ENCODE measurements around the gene AKT1.

GRCh38 chr14:104801520-104802393, 6.2 kb upstream of the AKT1 start:
- TF ChIP-seq, protein P1, sequence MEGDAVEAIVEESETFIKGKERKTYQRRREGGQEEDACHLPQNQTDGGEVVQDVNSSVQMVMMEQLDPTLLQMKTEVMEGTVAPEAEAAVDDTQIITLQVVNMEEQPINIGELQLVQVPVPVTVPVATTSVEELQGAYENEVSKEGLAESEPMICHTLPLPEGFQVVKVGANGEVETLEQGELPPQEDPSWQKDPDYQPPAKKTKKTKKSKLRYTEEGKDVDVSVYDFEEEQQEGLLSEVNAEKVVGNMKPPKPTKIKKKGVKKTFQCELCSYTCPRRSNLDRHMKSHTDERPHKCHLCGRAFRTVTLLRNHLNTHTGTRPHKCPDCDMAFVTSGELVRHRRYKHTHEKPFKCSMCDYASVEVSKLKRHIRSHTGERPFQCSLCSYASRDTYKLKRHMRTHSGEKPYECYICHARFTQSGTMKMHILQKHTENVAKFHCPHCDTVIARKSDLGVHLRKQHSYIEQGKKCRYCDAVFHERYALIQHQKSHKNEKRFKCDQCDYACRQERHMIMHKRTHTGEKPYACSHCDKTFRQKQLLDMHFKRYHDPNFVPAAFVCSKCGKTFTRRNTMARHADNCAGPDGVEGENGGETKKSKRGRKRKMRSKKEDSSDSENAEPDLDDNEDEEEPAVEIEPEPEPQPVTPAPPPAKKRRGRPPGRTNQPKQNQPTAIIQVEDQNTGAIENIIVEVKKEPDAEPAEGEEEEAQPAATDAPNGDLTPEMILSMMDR (IDR thresholded peaks at IDR 0.05) = no peak
- TF ChIP-seq POLR2A (IDR thresholded peaks at IDR 0.05) (no peak), POLR2AphosphoS5 (IDR thresholded peaks at IDR 0.05; ENCODE audit: insufficient read depth in 1 of 2, low read depth in 1 of 2) (no peak)
